Pulmonary artery endothelial cell (primary cell): ENCODE measurements around the gene CLEC16A. TPM values are rescaled to one million over a fixed set of nuclear protein-coding genes. Genes with fewer than 3 reads are reported as not detected.
A peak's percentile ranks its signal among the peaks of the same experiment; 100 is the strongest.

ENCODE experiments used
- DNase-seq: peaks from one replicate; pipeline ENCODE4 v3.0.0-alpha.2; 2011; ENCODE audit warnings: low read depth, low spot score
- total RNA-seq: library from RNA; depleted of rRNA; stranded (reverse); fragments of >200 nt; gene quantifications from 2 replicates; pipeline ENCODE4 v1.2.3, GENCODE V29; 2014

Gene CLEC16A
- total RNA-seq, 1 donor from 2014 or later, result 13.0 TPM

- no peak for DNase-seq
Observed at GRCh38 chr16:11190588-11191560, 246.5 kb downstream of the CLEC16A start.

GRCh38 chr16:11191665-11192064 is 247.3 kb downstream of the CLEC16A start:
- no peak for DNase-seq

GRCh38 chr16:11193494-11193893 is 249.1 kb downstream of the CLEC16A start:
- DNase-seq, result no peak

- no peak for DNase-seq
Observed at GRCh38 chr16:11194913-11195312, 250.5 kb downstream of the CLEC16A start.

GRCh38 chr16:11196286-11196828 is 252.0 kb downstream of the CLEC16A start:
- no peak for DNase-seq

GRCh38 chr16:11198375-11198774 is 254.0 kb downstream of the CLEC16A start:
- no peak for DNase-seq

- no peak for DNase-seq
Observed at GRCh38 chr16:11198828-11199227, 254.5 kb downstream of the CLEC16A start.

- DNase-seq, result no peak
Observed at GRCh38 chr16:11200592-11200991, 256.2 kb downstream of the CLEC16A start.

- peak; percentile 57 for DNase-seq
Observed at GRCh38 chr16:11201498-11202259, 257.3 kb downstream of the CLEC16A start.

- no peak for DNase-seq
Observed at GRCh38 chr16:11202260-11203091, 258.1 kb downstream of the CLEC16A start.

- no peak for DNase-seq
Observed at GRCh38 chr16:11203111-11203623, 258.8 kb downstream of the CLEC16A start.

GRCh38 chr16:11204513-11205047 is 260.2 kb downstream of the CLEC16A start:
- no peak for DNase-seq

GRCh38 chr16:11205065-11205699 is 260.8 kb downstream of the CLEC16A start:
- no peak for DNase-seq

GRCh38 chr16:11205754-11206581 is 261.6 kb downstream of the CLEC16A start:
- DNase-seq, result no peak

- DNase-seq, result no peak
Observed at GRCh38 chr16:11207646-11208045, 263.3 kb downstream of the CLEC16A start.

GRCh38 chr16:11208916-11209665 is 264.7 kb downstream of the CLEC16A start:
- DNase-seq, result no peak

GRCh38 chr16:11210260-11210659 is 265.9 kb downstream of the CLEC16A start:
- no peak for DNase-seq
